NCI-H2196 treated with DMSO at 0.1 percent for 48 hours (cell line): ENCODE measurements around the gene KRTAP9-9.
A peak's percentile ranks its signal among the peaks of the same experiment; 100 is the strongest.
"Not testable (repeated sequence)": the region's sequence is repeated elsewhere in the genome, so short reads cannot be mapped to it uniquely, and the experiment has no call there.

ENCODE experiments used
- DNase-seq: peaks from one replicate; lab custom pipeline; 2025; ENCODE audit not compliant: unreplicated experiment; lab: John Stamatoyannopoulos, UW

KRTAP9-9 gene

DNA sequence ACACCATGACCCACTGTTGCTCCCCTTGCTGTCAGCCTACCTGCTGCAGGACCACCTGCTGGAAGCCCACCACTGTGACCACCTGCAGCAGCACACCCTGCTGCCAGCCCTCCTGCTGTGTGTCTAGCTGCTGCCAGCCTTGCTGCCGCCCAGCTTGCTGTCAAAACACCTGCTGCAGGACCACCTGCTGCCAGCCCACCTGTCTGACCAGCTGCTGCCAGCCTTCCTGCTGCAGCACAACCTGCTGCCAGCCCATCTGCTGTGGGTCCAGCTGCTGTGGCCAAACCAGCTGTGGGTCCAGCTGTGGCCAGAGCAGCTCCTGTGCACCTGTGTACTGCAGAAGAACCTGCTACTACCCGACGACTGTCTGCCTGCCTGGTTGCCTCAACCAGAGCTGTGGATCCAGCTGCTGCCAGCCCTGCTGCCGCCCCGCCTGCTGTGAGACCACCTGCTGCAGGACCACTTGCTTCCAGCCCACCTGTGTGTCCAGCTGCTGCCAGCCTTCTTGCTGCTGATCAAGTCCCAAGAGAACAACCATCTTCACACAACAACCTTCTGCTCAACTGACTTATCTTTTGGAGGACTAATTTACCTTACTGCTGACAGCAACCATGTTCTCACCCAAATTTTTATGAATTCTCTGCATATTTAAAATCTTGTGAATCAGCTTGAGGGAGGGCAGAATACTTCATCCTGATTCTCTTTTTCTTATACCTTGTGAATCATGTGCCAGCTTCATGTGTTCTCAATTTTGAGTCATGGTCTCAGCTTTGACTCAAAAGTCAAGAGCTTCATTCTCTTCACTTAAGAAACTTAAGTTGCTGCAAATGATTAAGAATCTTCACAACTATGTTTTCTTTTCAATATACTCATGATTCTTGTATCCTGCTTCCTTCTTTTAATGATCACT is at the start of gene KRTAP9-9:
Gene KRTAP9-9 (plus strand): TSS at position 4 of the 910 bp plus-strand sequence.
- DNase-seq: not testable (repeated sequence)

DNA sequence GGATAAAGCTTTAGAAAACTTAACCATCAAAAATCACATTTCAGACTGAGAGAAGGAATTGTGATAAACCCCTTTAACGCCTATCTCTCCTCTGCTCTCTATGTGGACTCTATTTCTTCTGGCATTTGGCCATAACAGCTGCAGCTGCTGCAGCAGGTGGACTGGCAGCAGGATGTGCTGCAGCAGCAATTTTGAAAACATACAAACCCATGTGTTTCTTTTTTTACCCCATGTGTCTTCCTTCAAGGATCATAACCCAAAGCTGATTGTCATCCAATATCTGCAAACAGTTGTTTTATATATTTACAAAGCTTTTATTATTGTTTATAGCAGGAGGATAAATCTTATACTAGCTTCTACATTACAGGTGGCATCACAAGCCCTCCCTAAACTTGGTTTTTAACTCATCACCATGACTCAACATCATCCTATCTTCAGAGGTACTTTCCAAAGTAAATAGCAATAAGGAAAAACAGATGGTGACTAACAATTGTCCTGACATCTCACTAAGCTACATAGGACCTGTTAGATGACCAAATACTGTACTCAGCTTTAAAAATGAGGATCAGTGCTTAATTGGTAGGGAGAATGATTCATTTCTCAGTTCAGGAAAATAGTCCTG is 43.2 kb upstream of the KRTAP9-9 start:
- peak; percentile 58 for DNase-seq

DNA sequence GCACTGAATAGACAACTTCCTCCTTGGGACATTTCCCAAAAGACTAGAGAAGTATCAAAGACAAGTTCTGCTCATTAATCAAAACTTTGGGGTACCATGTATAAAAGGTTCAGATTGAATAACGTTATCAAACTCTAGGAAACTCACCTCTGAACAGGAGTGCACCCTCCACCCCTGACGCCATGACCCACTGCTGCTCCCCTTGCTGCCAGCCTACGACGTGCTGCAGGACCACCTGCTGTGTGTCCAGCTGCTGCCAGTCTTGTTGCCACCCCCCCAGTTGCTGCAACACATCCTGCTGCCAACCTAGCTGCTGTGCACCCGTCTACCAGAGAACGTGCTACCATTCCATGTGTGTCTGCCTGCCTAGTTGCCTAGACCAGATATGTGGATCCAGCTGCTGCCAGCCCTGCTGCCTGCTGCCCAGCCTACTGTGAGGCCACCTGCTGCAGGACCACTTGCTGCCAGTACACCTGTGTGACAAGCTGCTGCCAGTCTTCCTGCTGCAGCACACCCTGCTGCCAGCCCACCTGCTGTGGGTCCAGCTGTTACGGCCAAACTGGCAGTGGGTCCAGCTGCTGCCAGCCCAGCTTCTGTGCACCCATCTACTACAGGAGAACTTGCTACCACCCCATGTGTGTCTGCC is 42.5 kb upstream of the KRTAP9-9 start:
- DNase-seq: peak; percentile 40

DNA sequence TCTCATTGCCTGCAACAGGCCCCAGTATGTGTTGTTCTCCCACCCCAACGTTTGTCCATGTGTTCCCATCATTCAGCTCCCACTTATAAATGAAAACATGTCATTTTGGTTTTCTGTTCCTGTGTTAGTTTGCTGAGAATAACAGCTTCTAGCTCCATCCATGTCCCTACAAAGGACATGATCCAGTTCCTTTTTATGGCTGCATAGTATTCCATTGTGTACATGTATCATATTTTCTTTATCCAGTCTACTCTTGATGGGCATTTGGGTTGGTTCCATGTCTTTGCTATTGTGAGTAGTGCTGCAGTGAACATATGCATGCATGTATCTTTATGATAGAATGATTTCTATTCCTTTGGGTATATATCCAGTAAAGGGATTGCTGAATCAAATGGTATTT is 39.5 kb upstream of the KRTAP9-9 start:
- DNase-seq: no peak

DNA sequence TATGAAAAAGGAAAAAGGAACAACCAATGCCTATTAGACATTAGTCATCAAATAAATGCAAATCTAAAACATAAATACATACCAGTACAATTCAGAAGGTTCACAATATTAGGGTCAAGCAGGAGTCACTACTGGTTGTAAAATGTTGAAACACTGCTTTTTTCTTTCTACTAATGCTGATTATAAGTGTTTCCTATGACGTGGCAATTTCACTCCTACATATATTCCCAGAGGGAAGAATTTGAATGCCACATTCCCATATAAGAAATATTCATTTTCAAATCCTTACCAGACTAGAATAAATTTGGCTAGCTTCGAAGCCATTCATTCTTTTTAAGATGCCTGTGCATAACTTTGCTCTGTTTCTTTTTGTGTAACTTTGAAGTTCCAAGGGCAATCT is 31.4 kb upstream of the KRTAP9-9 start:
- DNase-seq: no peak

DNA sequence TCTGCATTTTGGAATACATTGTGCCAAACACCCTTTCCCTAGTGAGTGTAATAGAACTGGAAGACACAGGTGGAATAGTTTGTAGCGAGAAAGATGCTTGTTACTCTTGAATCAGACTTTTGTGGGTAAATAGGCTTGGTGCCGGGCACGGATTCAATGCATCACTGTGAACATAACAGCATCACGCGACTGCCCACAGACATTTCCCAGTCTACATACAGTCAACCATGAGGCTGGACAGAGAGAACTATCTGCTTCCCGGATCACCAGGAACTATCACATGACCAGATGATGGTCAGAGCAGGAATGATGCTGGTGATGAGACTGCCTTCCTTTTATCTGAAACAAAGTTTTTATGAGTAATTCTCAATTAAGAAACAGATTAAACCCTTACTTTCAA is 29.1 kb upstream of the KRTAP9-9 start:
- DNase-seq: no peak

DNA sequence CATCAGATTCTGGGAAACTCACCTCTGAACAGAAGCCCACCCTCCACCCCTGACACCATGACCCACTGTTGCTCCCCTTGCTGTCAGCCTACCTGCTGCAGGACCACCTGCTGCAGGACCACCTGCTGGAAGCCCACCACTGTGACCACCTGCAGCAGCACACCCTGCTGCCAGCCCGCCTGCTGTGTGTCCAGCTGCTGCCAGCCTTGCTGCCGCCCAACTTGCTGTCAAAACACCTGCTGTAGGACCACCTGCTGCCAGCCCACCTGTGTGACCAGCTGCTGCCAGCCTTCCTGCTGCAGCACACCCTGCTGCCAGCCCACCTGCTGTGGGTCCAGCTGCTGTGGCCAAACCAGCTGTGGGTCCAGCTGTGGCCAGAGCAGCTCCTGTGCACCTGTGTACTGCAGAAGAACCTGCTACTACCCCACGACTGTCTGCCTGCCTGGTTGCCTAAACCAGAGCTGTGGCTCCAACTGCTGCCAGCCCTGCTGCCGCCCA is 28.5 kb upstream of the KRTAP9-9 start, which contains the start of gene KRTAP9-2:
Gene KRTAP9-2 (plus strand): TSS at position 51 of the 498 bp plus-strand sequence. CDS start 7 bp downstream, at position 58.
- DNase-seq: not testable (repeated sequence)

DNA sequence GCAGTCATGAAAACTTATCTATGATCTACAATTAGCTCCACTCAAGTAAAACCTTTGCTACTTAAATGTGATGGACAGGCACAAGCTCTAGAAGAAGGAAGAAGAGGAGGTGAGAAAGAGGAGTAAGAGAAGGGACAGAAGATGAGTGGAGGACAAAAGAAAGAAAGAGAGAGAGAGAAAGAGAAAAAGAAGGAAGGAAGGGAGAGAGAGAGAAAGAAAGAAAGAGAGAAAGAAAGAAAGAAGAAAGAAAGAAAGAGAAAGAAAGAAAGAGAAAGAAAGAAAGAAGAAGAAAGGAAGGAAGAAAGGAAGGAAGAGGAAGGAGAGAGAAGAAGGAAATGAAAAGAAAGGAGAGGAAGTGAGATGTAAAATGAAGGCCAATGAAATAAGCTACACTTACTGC is 25.1 kb upstream of the KRTAP9-9 start:
- DNase-seq: no peak

DNA sequence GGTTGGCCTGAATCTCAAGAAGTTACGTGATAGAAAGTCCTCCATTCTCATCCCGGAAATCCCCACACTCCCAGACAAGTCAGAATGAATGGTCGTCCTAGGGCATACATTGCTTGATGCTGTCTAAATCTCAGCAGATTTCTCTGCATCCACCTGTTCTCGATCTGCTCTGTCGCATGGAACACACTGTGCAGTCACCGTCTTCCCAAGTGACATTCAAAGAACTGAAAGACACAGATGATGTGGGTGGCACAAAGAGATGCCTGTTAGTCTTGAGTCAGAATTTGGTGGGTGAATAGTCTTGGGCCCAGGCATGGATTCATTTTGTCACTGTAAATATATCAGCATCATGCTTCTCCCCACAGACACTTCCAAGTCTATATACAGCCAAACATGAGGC is 23.5 kb upstream of the KRTAP9-9 start:
- DNase-seq: no peak

DNA sequence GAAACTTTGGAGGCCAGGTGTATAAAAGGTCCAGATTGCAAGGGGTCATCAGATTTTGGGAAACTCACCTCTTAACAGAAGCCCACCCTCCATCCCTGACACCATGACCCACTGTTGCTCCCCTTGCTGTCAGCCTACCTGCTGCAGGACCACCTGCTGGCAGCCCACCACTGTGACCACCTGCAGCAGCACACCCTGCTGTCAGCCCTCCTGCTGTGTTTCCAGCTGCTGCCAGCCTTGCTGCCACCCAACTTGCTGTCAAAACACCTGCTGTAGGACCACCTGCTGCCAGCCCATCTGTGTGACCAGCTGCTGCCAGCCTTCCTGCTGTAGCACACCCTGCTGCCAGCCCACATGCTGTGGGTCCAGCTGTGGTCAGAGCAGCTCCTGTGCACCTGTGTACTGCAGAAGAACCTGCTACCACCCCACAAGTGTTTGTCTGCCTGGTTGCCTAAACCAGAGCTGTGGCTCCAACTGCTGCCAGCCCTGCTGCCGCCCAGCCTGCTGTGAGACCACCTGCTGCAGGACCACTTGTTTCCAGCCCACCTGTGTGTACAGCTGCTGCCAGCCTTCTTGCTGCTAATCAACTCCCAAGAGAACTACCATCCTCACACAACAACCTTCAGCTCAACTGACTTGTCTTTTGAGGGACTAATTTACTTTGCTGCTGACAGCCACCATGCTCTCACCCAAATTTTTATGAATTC is 22.6 kb upstream of the KRTAP9-9 start, which contains the start of gene KRTAP9-3:
Gene KRTAP9-3 (plus strand): TSS at position 51 of the 707 bp plus-strand sequence. CDS start 53 bp downstream, at position 104.
- not testable (repeated sequence) for DNase-seq

DNA sequence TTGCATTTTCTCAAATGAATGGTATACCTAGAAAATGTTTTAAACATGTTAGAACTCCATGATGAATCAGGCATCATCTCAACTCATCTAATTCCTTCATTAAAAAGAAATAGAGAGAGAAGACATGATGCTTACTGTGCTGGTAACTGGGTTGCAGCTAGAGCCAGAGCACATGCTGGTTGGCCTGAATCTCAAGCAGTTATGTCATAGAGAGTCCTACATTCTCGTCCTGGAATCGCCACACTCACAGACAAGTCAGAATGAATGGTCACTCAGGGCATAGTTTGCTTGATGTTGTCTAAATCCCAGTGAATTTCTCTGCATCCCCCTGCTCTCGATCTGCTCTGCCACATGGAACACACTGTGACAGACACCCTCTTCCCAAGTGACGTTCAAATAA is 18.1 kb upstream of the KRTAP9-9 start:
- DNase-seq: not testable (repeated sequence)

DNA sequence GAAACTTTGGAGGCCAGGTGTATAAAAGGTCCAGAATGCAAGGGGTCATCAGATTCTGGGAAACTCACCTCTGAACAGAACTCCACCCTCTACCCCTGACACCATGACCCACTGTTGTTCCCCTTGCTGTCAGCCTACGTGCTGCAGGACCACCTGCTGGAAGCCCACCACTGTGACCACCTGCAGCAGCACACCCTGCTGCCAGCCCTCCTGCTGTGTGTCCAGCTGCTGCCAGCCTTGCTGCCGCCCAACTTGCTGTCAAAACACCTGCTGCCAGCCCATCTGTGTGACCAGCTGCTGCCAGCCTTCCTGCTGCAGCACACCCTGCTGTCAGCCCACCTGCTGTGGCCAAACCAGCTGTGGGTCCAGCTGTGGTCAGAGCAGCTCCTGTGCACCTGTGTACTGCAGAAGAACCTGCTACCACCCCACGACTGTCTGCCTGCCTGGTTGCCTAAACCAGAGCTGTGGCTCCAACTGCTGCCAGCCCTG is 17.2 kb upstream of the KRTAP9-9 start, which contains the start of gene KRTAP9-8:
Gene KRTAP9-8 (plus strand): TSS at position 51 of the 489 bp plus-strand sequence. CDS start 53 bp downstream, at position 104.
- not testable (repeated sequence) for DNase-seq

DNA sequence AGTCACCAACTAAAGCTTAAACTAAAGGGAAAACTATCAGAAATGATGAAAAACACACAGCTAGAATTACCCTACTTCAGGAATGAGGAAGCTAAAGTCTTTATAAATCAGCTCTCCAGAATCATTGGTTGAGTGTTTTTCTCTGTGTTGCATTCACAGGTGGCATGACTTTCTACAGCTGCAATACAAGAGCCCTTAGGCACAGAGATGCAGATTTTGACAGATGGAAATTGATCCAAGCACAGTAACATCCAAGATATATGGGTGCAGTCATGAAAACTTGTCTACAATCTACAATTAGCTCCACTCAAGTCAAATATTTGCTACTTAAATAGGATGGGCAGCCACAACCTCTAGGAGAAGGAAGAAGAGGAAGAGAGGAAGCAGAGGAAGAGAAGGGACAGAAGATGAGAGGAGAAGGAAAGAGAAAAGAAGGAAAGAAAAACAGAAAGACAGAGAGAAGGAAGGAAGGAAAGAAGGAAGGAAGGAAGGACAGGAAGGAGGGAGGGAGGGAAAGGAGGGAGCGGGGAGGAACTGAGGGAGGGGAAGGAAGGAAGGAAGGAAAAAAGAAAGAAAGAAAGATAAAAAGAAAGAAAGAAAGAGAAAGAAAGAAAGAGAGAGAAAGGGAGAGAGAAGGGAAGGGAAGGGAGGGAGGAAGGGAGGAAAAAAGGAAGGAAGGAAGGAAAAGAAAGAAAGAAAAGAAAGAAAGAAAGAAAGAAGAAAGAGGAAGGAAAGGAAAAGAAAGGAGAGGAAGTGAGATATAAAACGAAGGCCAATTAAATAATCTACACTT is 8.0 kb upstream of the KRTAP9-9 start:
- DNase-seq: not testable (repeated sequence)

DNA sequence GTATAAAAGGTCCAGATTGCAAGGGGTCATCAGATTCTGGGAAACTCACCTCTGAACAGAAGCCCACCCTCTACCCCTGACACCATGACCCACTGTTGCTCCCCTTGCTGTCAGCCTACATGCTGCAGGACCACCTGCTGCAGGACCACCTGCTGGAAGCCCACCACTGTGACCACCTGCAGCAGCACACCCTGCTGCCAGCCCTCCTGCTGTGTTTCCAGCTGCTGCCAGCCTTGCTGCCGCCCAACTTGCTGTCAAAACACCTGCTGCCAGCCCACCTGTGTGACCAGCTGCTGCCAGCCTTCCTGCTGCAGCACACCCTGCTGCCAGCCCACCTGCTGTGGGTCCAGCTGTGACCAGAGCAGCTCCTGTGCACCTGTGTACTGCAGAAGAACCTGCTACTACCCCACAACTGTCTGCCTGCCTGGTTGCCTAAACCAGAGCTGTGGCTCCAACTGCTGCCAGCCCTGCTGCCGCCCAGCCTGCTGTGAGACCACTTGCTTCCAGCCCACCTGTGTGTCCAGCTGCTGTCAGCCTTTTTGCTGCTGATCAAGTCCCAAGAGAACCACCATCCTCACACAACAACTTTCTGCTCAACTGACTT is 5.4 kb upstream of the KRTAP9-9 start, which contains the start of gene KRTAP9-4:
Gene KRTAP9-4 (plus strand): TSS at position 51 of the 604 bp plus-strand sequence. CDS start 34 bp downstream, at position 85.
- DNase-seq: not testable (repeated sequence)

DNA sequence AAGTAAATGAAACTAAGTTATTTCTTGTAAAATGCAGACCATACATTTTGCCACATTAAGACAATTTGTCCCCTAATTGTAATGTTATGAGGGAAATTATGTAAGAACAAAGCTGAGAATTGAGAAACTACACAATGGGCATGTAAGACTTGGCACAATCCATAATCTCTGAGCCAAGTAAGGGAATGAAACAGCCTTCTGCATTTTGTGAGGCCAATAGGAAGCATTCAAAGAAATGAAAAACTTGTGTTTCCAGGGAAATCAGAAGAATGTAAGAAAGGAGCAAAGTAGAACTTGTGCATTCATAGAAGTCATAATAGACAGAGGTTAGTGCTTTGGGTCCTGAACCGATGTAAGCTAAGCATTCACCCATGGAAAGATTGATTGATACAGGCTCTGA is 3.9 kb upstream of the KRTAP9-9 start:
- DNase-seq: no peak

DNA sequence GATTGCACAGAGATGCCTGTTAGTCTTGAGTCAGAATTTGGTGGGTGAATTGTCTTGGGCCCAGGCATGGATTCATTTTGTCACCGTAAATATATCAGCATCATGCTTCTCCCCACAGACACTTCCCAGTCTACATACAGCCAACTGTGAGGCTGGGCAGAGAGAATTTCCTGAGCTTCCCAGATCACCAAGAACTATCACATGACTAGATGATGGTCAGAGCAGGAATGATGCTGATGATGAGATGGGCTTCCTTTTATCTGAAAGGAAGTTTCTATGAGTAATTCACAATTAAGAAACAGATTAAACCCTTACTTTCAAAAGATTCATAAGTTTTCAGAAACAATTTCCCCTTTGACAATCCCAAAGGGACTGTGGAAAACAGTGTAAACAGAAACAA is 323 bp upstream of the KRTAP9-9 start:
- no peak for DNase-seq

DNA sequence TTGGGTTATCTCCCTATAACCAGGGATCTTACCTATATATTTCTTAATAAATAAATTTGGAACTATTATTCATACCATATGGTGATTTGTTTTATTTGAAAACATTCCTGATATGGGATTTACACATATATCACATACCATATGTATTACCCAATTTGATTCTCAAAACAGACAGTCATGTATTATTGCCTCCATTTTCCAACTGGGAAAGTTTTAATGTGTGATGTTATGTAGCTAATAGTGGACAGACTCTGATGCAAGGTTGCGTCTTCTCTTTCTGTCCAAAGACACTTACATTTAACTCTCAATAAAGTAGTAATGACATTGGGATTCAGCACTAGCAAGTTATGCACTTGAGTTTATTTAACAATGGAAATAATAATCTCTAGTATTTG is 1.1 kb downstream of the KRTAP9-9 start:
- no peak for DNase-seq

DNA sequence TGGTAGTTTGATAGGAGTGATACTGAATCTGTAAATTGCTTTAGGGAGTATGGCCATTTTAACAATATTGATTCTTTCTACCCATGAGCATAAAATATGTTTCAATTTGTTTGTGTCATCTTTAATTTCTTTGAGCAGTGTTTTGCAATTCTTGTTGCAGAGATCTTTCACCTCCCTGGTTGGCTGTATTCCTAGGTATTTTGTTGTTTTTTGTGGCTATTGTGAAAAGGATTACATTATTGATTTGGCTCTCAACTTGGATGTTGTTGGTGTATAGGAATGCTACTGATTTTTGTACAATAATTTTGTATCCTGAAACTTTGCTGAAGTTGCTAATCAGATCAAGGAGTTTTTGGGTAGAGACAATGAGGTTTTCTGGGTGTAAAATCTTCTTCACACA is 3.2 kb downstream of the KRTAP9-9 start:
- DNase-seq: no peak

DNA sequence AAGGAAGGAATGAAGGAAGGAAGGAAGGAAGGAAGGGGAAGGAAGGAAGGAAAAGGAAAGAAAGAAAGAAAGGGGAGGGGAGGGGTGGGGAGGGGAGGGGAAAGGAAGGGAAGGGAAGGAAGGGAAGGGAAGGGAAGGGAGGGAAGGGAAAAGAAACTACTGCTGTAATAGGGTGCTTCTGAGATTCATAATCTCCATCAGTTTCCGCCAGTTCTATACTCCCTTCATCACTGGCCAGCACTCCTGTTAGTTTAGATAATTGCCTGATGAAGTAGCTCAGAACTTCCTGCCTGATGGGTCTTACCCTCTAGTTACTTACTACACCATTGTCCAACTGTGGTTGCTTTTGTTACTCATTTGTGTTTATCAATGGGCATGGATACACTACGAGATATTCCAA is 8.0 kb downstream of the KRTAP9-9 start:
- DNase-seq: no peak
